ENCODE results near the gene PAFAH1B2. TPM values are rescaled to one million over a fixed set of nuclear protein-coding genes. Genes with fewer than 3 reads are reported as not detected.

PAFAH1B2 gene
- total RNA-seq, 1 donor from 2014 or later: 98.6 TPM

DNA sequence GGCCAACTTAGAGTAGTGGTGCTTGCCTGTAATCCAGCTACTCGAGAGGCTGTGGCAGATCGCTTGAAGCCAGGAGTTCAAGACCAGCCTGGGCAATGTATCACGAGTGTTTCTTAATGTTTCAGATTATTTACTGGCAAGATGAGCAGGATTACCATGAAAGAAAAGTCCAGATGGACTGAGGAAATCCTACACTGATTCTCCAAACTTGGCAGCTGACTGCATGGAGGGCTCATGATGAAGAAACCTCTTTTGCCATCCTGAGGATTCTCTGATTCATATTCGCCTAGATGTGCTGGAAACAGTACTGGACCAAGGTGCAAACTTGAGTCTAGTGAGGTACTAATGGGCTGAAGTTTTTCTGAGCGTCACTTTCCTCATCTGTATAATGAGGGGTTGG lies 31.7 kb downstream of the PAFAH1B2 start:
- H3K4me1 Mint-ChIP-seq: peaks cover 54% of the 10 kb centered on the region
- TF ChIP-seq, protein P1, sequence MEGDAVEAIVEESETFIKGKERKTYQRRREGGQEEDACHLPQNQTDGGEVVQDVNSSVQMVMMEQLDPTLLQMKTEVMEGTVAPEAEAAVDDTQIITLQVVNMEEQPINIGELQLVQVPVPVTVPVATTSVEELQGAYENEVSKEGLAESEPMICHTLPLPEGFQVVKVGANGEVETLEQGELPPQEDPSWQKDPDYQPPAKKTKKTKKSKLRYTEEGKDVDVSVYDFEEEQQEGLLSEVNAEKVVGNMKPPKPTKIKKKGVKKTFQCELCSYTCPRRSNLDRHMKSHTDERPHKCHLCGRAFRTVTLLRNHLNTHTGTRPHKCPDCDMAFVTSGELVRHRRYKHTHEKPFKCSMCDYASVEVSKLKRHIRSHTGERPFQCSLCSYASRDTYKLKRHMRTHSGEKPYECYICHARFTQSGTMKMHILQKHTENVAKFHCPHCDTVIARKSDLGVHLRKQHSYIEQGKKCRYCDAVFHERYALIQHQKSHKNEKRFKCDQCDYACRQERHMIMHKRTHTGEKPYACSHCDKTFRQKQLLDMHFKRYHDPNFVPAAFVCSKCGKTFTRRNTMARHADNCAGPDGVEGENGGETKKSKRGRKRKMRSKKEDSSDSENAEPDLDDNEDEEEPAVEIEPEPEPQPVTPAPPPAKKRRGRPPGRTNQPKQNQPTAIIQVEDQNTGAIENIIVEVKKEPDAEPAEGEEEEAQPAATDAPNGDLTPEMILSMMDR (IDR thresholded peaks at IDR 0.05; ENCODE audit: unreplicated experiment): no peak
- no peaks in the 10 kb centered on the region for H3K9me3 Mint-ChIP-seq
- no peak overlapping the region for H3K4me3 Mint-ChIP-seq
- no peaks in the 10 kb centered on the region for H3K27me3 Mint-ChIP-seq (ENCODE audit: low read depth)
- no peak overlapping the region for H3K27ac Mint-ChIP-seq
- no peaks in the 10 kb centered on the region for H3K36me3 Mint-ChIP-seq
- no peak for DNase-seq (ENCODE audit: low spot score in 2 of 2, unreplicated experiment in 2 of 2)

DNA sequence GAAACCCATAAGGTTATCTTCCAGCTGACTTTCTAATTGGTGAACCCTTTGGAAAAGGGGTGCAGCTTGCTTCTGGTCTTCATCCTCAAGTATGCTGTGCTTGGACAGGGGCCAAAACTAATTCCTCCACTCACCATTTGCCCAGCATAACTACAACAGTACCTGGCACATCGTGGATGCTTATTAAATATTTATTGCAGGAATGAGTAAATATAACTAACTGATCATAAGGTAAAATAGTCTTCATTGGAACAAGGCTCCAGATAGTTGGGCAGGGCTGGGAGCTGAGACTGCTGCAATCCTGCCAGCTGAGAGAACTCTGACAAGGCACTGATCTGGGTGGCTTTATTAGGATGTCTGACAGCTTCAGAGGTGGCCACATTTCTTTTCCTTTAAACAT lies 32.1 kb downstream of the PAFAH1B2 start:
- no peak for DNase-seq (ENCODE audit: low spot score in 2 of 2, unreplicated experiment in 2 of 2)
- H3K4me1 Mint-ChIP-seq: peaks cover 54% of the 10 kb centered on the region

DNA sequence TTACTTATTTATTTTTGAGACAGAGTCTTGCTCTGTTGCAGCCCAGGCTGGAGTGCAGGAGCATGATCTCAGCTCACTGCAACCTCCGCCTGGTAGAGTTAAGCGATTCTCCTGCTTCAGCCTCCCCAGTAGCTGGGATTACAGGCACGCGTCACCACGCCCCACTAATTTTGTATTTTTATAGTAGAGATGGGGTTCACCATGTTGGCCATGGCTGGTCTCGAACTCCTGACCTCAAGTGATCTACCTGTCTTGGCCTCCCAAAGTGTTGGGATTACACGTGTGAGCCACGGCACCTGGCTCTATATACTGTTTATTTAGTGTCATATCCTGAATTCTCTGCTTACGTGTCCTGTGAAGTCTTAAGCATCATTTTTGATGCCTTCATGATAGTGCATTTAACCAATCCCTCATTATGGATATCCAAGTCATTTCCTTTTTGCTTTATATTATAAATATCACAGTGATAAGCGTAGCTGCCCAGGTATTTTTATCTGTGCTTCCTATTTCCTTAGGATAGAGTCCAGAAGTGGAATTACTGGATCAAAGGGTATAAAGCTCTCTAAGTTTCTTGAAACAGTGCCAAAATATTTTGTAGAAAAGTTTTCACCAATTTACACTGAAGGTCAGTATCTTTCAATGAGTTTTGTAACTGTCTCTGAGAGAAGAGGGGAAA lies 33.6 kb downstream of the PAFAH1B2 start:
- peaks cover 42% of the 10 kb centered on the region for H3K4me1 Mint-ChIP-seq
- H3K9me3 Mint-ChIP-seq: no peaks in the 10 kb centered on the region
- H3K4me3 Mint-ChIP-seq: peak overlapping the region; percentile 91
- H3K27me3 Mint-ChIP-seq (ENCODE audit: low read depth): no peaks in the 10 kb centered on the region
- H3K36me3 Mint-ChIP-seq: peaks cover under 1% of the 10 kb centered on the region
- H3K27ac Mint-ChIP-seq: peak overlapping the region; percentile 97
- no peak for DNase-seq (ENCODE audit: low spot score in 2 of 2, unreplicated experiment in 2 of 2)
- TF ChIP-seq, protein P1 (IDR thresholded peaks at IDR 0.05; ENCODE audit: unreplicated experiment): no peak

More for the DNA sequence above, 32.1 kb downstream of the PAFAH1B2 start:
- TF ChIP-seq, protein P1 (IDR thresholded peaks at IDR 0.05; ENCODE audit: unreplicated experiment): no peak
- Mint-ChIP-seq H3K27me3 (ENCODE audit: low read depth) (no peaks in the 10 kb centered on the region), H3K36me3 (no peaks in the 10 kb centered on the region), H3K27ac (no peak overlapping the region), H3K4me3 (no peak overlapping the region), H3K9me3 (no peaks in the 10 kb centered on the region)

DNA sequence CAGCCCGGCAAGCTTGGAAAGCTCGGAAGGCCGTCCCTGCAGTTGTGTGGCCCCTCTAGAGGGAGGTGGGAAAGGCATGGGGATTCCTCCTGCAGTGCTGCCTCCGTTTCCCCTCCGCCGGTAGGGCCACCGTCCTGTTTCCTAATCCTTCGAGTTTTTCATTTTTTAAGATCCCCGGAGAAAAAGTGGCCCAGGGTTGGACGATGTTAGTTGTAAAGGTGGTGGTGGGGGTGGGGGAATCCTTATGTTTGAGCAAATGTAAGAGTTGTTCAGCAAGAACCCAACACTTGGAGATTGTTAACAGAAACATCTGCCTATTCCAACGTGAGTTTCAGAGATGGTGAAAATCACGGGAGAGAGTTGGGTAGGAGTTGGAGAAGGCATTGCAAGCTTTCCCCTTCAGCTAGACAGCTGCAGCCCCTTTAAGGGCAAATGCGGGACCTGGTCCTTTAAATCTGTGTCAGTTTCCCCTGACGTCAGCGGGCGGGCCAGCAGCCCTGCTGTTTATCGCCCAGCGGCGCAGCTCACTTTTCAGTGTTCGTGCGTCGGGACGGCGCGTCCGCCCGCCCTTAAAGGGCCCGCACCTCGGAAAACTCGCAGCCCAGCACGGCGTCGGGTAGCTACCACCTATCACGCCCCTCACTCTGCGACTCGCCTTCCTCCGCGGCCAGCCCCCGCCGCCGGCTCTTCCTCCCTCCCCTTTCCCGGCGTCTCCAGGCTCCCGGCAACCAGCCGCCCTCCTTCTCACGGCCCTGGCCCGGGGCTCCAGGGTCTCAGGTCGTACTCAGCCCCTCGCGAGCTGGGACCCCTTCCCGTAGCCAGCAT lies 34.3 kb downstream of the PAFAH1B2 start, which contains the start of gene SIDT2:
Gene SIDT2, plus strand, starts transcription at position 534 of the 825 bp plus-strand sequence. CDS start 521 bp downstream, outside the sequence.
- no peaks in the 10 kb centered on the region for H3K9me3 Mint-ChIP-seq
- H3K36me3 Mint-ChIP-seq: peaks cover 3% of the 10 kb centered on the region
- no peaks in the 10 kb centered on the region for H3K27me3 Mint-ChIP-seq (ENCODE audit: low read depth)
- peak; percentile 74 to 87 for DNase-seq (ENCODE audit: low spot score in 2 of 2, unreplicated experiment in 2 of 2)
- peak within 1 kb of the TSS; percentile 97 for H3K27ac Mint-ChIP-seq
- H3K4me1 Mint-ChIP-seq: peaks cover 35% of the 10 kb centered on the region
- peak within 1 kb of the TSS; percentile 91 for H3K4me3 Mint-ChIP-seq
- TF ChIP-seq, protein P1 (IDR thresholded peaks at IDR 0.05; ENCODE audit: unreplicated experiment): no peak

DNA sequence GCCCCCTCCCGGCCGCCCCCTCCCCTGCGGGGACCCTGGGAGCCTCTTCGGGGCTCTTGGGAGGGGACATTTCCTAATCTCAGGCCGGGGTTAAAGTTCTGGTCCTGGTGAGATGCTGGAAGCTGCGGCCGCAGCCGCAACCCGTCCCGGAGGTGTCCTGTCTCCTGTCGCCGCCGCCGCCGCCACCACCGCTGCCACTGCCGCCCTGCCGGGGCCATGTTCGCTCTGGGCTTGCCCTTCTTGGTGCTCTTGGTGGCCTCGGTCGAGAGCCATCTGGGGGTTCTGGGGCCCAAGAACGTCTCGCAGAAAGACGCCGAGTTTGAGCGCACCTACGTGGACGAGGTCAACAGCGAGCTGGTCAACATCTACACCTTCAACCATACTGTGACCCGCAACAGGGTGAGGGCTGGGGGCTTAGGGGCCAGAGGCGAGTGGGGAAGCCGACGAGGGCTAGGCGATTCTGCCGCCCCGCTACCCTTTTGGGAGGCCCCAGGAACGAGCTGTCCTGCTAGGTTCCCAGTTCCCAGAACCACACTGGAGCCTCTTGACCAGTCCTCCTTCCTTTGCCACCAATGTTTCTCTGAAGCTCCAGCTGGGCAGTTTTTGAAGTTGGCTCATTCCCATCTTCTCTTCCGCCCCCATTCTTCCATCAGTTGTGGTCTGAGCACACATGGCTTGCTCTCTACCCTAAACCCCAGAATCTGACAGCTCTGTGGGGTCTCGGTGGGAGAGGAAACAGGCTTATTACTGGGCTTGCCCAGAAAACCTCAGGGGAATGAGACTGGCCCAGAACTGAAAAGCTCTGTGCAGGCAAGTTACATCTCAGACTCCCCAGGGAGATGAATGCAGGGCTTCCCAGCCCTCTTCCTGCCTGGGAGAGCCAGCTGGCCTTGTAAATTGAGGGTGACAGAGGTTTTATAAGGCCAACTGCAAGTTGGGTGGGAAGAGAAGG lies 35.2 kb downstream of the PAFAH1B2 start:
- Mint-ChIP-seq H3K4me1 (peaks cover 39% of the 10 kb centered on the region), H3K9me3 (no peaks in the 10 kb centered on the region), H3K27ac (peak overlapping the region; percentile 82), H3K4me3 (peak overlapping the region; percentile 91), H3K27me3 (ENCODE audit: low read depth) (no peaks in the 10 kb centered on the region), H3K36me3 (peaks cover 3% of the 10 kb centered on the region)
- TF ChIP-seq, protein P1 (IDR thresholded peaks at IDR 0.05; ENCODE audit: unreplicated experiment): no peak
- no peak for DNase-seq (ENCODE audit: low spot score in 2 of 2, unreplicated experiment in 2 of 2)
